GM18505 (cell line): ENCODE data around the gene BAX.

Experiments used
- ATAC-seq: cut with Tn5 transposase; IDR thresholded peaks from one replicate; pipeline ENCODE4 v1.9.1; 2021; ENCODE audit not compliant: unreplicated experiment
- POLR2A ChIP-seq: IDR thresholded peaks from 4 replicates; pipeline ENCODE4 v1.6.1; 2011; ENCODE audit warnings: borderline replicate concordance; ENCODE audit not compliant: insufficient read depth, insufficient read length; ENCODE audit errors: extremely low read depth

Gene BAX

DNA sequence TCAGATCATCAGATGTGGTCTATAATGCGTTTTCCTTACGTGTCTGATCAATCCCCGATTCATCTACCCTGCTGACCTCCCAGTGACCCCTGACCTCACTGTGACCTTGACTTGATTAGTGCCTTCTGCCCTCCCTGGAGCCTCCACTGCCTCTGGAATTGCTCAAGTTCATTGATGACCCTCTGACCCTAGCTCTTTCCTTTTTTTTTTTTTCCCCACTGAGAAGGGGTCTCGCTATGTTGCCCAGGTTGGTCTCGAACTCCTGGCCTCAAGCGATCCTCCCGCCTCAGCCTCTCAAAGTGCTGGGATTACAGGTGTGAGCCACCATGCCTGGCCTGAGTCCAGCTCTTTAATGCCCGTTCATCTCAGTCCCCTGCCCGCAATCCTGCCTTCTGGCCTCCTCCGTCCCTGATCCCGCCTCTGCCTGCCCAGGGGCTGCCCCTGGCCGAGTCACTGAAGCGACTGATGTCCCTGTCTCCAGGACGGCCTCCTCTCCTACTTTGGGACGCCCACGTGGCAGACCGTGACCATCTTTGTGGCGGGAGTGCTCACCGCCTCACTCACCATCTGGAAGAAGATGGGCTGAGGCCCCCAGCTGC is 6.5 kb downstream of the BAX start:
- TF ChIP-seq POLR2A = peak; percentile 34
- no peak for ATAC-seq

DNA sequence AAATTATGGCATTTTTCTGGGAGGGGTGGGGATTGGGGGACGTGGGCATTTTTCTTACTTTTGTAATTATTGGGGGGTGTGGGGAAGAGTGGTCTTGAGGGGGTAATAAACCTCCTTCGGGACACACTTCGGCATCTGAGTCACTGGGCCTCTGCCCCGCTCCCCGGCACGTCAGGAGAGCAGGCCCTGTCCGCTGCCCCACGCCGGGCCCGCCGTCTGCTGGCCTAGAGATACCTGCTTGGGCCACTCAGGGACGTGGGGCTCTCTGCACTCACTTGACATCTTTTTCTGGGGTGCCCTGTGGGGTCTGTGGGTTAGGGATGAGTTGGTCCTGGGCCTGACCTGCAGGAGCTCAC is 7.0 kb downstream of the BAX start:
- no peak for TF ChIP-seq POLR2A
- no peak for ATAC-seq

DNA sequence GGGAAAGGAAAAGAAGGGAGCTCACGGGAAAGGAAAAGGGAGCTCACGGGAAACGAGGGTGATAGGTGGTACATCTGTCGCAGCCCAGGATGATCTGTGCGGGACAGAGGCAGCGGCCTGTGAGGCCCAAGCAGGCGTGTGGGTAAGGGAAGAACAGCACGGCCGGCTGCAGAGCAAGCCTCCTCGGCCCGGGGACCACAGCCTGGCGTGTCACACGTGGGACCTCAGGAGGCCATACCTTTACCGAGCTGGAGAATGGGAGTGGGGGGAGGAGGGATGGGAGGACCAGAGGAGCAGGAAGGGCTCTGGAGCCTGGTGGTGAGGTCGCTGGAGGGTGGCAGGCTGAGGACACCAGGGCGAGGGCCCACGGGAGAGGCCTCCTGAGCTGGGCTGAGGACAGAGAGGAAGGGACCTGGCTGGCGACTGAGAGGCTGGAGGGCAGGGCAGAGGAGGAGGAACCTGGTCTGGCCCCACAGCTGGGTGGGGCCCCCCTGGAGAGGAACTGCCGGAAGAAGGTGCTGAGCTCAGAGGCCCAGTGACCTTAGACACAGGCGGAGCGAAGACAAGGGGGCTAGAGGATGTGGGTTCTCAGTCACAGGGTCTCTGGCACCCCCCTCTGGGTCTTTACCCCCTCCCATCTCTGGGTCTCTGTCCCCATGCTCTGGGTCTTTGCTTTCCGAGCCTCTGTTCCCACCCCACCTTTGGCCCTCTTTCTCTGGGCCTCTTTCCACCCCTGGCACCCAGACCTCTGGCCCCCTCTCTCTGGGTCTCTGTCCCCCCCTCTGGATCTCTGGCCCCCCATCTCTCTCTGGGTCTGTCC is 7.6 kb downstream of the BAX start:
- peak; percentile 95 for TF ChIP-seq POLR2A
- peak; percentile 31 for ATAC-seq

DNA sequence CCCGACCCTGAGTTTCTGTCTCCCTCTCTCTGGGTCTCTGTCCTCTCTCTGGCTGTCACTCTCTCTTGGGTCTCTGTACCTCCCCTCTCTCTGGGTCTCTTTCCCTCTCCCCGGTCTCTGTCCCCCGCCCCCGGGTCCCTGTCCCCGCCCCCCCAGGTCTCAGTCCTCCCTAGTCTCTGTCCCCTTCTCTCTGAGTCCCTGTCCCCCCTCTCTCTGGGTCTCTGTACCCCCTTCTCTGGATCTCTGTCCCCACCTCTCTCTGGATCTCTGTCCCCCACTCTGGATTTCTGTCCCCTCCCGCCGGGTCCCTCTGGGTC is 8.1 kb downstream of the BAX start:
- no peak for ATAC-seq
- no peak for TF ChIP-seq POLR2A

DNA sequence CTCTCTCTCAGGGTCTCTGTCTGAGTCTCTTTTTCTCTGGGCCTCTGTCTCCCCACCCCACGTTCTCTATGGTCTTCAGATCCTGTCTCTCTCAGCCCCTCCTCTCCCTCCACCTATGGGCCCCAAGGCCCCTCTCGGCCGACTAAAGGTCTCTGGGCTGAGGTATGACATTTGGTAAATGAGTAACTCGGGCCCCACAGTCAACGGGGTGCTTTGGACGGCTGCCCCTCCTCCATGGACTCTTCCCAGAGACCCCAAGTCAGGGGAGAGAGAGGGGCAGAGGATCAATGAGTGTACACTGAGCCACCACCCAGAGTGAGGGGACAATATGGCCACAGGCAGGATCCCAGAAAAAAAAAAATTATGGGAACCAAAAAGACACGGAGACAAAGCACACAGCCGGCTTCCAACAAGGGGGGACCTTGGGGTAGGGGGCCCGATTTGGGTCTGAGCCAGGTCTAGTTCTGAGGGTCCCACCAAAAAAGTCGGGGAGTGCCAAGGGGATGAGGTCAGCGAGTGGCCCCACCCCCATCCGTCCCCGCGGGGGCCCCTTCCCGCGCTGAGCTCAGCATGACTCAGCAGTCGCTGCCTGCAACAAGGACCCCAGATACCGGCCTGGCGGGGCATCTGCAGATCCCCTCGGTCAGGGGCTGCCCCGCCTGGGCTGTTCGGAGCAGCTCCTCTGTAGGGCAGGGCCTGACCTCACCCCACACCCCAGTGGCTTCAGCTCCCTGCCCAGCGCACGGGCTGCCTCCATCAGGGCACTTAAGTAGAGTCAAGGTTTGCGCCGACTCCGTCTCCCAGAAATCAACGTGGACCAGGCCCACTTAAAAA is 8.9 kb downstream of the BAX start:
- TF ChIP-seq POLR2A = peak; percentile 62
- ATAC-seq = no peak

DNA sequence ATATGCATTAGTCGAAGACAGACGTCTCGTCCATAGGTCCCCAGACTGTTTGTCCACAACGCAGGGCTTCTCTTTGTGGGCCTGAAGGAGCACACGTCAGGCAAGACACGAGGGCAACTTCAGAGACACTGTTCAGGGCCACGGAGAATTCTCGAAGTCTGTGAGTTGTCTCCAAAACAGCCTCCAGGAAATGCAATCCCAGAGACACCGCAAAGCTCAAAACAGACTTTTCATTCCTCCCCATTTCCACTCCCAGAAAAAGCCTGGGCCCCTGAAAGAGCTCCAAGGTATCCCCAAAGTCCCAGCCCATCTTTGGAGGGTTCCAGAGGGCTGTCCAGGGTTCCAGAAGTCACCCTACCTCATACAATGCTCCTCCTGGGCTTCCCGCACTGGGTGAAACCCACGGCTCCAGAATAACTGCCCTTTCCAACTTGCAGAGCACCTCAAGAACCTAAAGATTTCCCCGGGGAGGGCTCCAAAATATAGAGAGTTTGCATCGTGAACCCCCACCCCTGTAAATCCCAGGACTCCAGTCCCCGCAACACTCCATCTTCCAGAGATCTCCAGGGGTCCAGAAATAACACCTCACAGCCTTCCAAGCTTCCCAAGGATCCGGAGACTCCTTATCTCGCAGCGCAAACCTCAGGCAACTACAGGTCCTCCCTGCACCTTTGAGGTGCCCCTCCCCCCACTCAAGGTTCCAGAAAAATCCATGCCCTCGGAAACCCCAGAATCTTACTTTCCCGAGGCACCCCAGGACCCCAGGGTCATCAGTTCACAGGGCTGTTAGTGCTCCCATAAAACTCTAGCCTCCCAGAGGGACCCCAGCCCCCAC is 9.7 kb downstream of the BAX start:
- TF ChIP-seq POLR2A = no peak
- no peak for ATAC-seq

DNA sequence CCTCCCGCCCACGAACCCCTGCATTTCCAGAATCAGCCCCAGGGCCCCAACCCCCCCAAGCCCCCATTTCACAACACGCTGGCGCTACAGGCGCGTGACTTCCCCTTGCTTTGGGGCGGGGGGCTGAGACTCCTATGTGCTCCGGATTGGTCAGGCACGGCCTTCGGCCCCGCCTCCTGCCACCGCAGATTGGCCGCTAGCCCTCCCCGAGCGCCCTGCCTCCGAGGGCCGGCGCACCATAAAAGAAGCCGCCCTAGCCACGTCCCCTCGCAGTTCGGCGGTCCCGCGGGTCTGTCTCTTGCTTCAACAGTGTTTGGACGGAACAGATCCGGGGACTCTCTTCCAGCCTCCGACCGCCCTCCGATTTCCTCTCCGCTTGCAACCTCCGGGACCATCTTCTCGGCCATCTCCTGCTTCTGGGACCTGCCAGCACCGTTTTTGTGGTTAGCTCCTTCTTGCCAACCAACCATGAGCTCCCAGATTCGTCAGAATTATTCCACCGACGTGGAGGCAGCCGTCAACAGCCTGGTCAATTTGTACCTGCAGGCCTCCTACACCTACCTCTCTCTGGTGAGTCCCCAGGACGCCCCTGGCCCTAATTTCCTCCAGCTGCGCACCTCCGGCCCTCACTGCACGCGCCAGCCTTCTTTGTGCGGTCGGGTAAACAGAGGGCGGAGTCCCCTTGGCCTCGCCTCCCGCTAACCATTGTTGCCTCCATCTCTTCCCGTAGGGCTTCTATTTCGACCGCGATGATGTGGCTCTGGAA is 10.5 kb downstream of the BAX start, which contains the start of gene FTL:
FTL (plus strand) TSS at position 270 of the 766 bp plus-strand sequence; CDS start at position 469, 199 bp downstream.
- TF ChIP-seq POLR2A = peak; percentile 100
- peak; percentile 49 for ATAC-seq

DNA sequence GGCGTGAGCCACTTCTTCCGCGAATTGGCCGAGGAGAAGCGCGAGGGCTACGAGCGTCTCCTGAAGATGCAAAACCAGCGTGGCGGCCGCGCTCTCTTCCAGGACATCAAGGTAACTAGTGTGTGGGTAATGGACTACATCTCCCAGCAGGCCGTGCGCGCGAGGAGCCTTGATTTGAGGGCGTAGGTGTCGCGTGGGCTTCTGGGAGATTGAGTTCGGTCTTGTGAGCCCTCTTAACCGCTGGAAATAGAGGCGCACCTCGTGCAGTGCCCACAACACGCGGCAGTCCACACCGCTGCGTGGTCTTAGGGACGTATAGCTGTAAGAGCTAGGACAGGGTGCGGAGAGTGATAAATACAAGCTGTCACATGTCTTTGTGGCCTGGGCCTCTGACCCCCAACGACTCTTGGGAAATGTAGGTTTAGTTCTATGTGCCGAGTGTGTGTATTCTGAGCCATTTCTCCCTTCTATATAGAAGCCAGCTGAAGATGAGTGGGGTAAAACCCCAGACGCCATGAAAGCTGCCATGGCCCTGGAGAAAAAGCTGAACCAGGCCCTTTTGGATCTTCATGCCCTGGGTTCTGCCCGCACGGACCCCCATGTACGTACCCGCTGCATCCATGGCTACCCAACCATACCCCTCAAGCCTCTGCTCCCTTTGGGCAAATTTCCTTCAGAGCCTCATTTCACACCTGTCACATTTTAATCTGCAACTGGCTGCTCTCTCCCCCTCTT is 11.3 kb downstream of the BAX start:
- ATAC-seq = peak; percentile 11
- peak; percentile 49 for TF ChIP-seq POLR2A

DNA sequence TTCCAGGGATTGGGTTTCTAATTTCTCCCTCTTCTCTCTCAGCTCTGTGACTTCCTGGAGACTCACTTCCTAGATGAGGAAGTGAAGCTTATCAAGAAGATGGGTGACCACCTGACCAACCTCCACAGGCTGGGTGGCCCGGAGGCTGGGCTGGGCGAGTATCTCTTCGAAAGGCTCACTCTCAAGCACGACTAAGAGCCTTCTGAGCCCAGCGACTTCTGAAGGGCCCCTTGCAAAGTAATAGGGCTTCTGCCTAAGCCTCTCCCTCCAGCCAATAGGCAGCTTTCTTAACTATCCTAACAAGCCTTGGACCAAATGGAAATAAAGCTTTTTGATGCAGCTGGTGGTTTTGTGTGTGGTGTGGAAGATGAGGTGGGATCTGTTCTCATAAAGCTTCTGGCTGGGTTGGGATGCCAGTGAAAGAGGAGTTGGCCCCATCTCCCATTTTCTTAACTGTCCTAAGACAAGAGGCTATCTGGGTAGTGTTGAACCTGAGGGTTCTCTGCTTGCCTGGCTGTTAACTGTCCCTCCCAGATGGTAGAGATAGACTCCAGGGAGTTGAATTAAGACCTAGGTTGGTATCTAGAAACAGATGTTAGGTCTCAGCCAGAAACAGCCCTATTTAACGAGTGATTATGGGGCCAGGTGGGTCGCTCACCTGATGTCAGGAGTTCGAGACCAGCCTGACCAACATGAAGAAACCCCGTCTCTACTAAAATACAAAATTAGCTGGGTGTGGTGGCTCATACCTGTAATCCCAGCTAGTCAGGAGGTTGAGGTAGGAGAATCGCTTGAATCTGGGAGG is 12.1 kb downstream of the BAX start:
- no peak for ATAC-seq
- TF ChIP-seq POLR2A = no peak

DNA sequence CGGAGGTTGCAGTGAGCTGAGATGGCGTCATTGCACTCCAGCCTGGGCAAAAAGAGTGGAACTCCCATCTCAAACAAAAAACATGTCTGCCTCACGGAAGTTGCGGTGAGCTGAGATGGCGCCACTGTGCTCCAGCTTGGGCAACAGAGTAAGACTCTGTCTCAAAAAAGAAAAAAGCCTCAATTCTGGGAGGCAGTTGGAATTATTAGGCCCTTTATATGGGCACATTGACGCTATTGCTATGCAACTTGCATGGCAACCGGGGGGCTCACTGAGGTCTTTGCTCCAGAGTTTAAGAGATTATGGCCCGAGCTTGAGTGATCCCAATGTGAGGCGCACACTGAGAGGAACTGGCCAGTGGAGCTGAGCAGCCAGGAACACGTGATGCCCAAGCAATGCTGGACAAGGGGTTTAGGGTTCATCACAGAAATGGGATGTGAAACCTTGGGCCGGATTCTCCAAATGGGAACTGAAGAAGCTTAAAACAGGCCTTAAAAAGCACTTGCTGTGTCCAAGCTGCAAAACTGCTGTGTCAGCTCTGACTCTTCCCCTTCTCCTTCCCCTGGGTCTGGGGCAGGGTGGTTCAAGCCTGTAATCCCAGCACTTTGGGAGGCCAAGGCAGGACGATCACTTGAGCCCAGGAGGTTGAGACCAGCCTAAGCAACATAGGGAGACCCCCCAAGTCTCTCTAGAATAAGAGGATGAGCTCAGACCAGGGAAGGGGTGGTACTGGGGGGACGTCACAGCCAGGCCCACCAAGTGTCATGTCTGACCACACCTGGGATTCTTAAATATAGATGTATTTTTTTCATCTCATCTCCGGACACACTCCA is 12.9 kb downstream of the BAX start:
- peak; percentile 52 for TF ChIP-seq POLR2A
- no peak for ATAC-seq

DNA sequence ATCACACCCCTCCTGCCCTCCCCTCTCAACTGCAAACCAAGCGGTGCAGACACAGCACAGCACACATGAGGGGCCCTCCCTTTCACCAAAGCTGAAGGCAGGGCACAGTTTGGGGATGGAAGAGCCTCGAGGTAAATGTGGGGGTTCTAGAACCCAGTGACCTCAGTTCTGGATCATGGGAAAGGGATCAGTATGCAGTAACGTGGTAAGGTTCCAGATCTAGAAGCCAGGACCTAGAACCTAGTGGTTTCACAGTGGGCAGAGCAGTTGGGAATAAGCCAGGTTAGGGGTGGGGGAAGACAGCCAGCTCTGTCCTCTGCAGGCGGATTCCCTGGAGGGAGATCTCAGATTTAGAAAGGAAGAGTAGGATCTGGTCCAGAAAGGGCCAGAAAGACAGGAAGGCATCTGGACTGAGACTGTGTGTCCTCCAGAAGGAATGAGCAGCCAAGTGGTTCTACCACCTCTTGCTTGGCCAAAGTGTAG is 13.5 kb downstream of the BAX start:
- no peak for TF ChIP-seq POLR2A
- no peak for ATAC-seq

DNA sequence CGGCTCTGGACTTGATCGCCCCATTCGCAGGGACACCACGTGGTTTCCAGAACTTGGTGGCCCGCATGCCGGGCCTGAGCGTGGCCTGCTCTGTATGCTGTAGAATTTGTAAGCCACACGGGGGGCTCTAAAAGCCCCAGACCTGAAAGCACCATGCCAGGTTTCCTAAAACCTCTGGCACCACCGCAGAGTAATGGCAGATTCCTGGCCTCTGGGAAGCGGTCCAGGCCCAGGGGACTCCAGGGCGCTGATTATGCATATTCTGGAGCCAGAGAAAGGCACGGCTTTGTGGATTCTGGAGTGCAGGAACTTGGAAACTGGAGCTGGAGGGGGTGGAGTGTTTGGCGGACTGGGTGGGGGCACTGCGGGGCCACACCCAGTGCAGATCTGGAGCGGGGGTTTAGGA is 14.1 kb downstream of the BAX start:
- no peak for TF ChIP-seq POLR2A
- no peak for ATAC-seq
